PC-3 (cell line): ENCODE measurements around the gene RPS6KA6.

ENCODE experiments used
- EZH2 ChIP-seq: fragments of 300-600 bp; sonication (generic); IDR thresholded peaks from one replicate; pipeline ENCODE4 v1.6.1; 2017; ENCODE audit warnings: antibody characterized with exemption, mild to moderate bottlenecking, low read length; ENCODE audit not compliant: unreplicated experiment
- EZH2phosphoT487 ChIP-seq: fragments of 300-600 bp; sonication (generic); IDR thresholded peaks from 2 replicates; pipeline ENCODE4 v1.6.1; 2018; ENCODE audit warnings: mild to moderate bottlenecking, antibody characterized with exemption, low read length, borderline replicate concordance
- TF ChIP-seq, protein P1 (sequence below): fragments of 300-600 bp; sonication (generic); conservative IDR thresholded peaks from 2 replicates; pipeline ENCODE4 v1.5.1; 2017; ENCODE audit warnings: antibody characterized with exemption, low read depth, mild to moderate bottlenecking, low read length

- TF ChIP-seq EZH2phosphoT487 (no peak), EZH2 (no peak)
- TF ChIP-seq, protein P1, sequence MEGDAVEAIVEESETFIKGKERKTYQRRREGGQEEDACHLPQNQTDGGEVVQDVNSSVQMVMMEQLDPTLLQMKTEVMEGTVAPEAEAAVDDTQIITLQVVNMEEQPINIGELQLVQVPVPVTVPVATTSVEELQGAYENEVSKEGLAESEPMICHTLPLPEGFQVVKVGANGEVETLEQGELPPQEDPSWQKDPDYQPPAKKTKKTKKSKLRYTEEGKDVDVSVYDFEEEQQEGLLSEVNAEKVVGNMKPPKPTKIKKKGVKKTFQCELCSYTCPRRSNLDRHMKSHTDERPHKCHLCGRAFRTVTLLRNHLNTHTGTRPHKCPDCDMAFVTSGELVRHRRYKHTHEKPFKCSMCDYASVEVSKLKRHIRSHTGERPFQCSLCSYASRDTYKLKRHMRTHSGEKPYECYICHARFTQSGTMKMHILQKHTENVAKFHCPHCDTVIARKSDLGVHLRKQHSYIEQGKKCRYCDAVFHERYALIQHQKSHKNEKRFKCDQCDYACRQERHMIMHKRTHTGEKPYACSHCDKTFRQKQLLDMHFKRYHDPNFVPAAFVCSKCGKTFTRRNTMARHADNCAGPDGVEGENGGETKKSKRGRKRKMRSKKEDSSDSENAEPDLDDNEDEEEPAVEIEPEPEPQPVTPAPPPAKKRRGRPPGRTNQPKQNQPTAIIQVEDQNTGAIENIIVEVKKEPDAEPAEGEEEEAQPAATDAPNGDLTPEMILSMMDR, result no peak
Measured at GRCh38 chrX:84118769-84119168, 69.2 kb downstream of the RPS6KA6 start.
